Endodermal cell (in vitro differentiated cells): ENCODE data around the gene NOL8. TPM values are rescaled to one million over a fixed set of nuclear protein-coding genes. Genes with fewer than 3 reads are reported as not detected.

Source experiments
- DNase-seq: peaks from one replicate; pipeline ENCODE4 v3.0.0-alpha.2; 2017
- H3K27ac ChIP-seq: 2 replicates; pipeline ENCODE4 v1.5.1; 2013; ENCODE audit warnings: mild to moderate bottlenecking, low read depth, low read length, moderate library complexity
- H3K27me3 ChIP-seq: 2 replicates; pipeline ENCODE4 v1.6.1; 2013; ENCODE audit warnings: mild to moderate bottlenecking, low read length, moderate library complexity; ENCODE audit not compliant: insufficient read depth, control insufficient read depth, poor library complexity, severe bottlenecking
- H3K36me3 ChIP-seq: 2 replicates; pipeline ENCODE4 v1.7.0; 2013; ENCODE audit warnings: mild to moderate bottlenecking, low read length, moderate library complexity; ENCODE audit not compliant: control insufficient read depth, insufficient read depth
- H3K4me1 ChIP-seq: one replicate; pipeline ENCODE4 v1.7.0; 2013; ENCODE audit warnings: low read length; ENCODE audit not compliant: control insufficient read depth, insufficient read depth
- H3K4me3 ChIP-seq: 2 replicates; pipeline ENCODE4 v1.5.1; 2013; ENCODE audit warnings: mild to moderate bottlenecking, low read length, moderate library complexity
- H3K9ac ChIP-seq: 2 replicates; pipeline ENCODE4 v1.6.1; 2013; ENCODE audit warnings: mild to moderate bottlenecking, low read length, moderate library complexity; ENCODE audit not compliant: poor library complexity, severe bottlenecking; ENCODE audit errors: extremely low read depth
- H3K9me3 ChIP-seq: 2 replicates; pipeline ENCODE4 v1.6.1; 2013; ENCODE audit warnings: mild to moderate bottlenecking, low read length, moderate library complexity; ENCODE audit not compliant: control insufficient read depth
- H3K27ac Mint-ChIP-seq: 2 replicates; pipeline ENCODE4 v1.8.0; 2020; ENCODE audit warnings: mixed read lengths
- H3K27me3 Mint-ChIP-seq: 2 replicates; pipeline ENCODE4 v1.8.0; 2021; ENCODE audit warnings: mild to moderate bottlenecking, mixed read lengths; ENCODE audit not compliant: insufficient read depth
- H3K36me3 Mint-ChIP-seq: 2 replicates; pipeline ENCODE4 v1.8.0; 2020; ENCODE audit warnings: low read depth, mixed read lengths
- H3K4me1 Mint-ChIP-seq: 2 replicates; pipeline ENCODE4 v1.8.0; 2020; ENCODE audit warnings: mixed read lengths
- H3K4me3 Mint-ChIP-seq: 2 replicates; pipeline ENCODE4 v1.8.0; 2020; ENCODE audit warnings: mild to moderate bottlenecking, moderate library complexity, mixed read lengths
- H3K9me3 Mint-ChIP-seq: 2 replicates; pipeline ENCODE4 v1.8.0; 2020; ENCODE audit warnings: mild to moderate bottlenecking, mixed read lengths
- CTCF ChIP-seq: fragments of 200-600 bp; sonication (generic); conservative IDR thresholded peaks from 2 replicates; pipeline ENCODE4 v1.5.0; 2021; ENCODE audit warnings: antibody characterized with exemption, mild to moderate bottlenecking
- WGBS, 2 experiments: methylation state at CpG; one replicate each; pipeline versions ENCODE4 v1.1.5 to v1.1.7; 2013; ENCODE audit warnings: missing lambda C conversion rate in 2 of 2, mixed read lengths in 1 of 2; ENCODE audit not compliant: insufficient coverage in 1 of 2, insufficient read length in 1 of 2; 5-methylcytosine and 5-hydroxymethylcytosine counted together
- total RNA-seq, 2 donors: library from RNA; stranded (reverse); fragmentation: NEBNext Ultra II Directional in 1 of 2; extraction: Animal tissue kit (Norgen Biotek cat#: 25700) in 1 of 2; gene quantifications; 2 replicates in 1 of 2; 3 replicates in 1 of 2; pipeline ENCODE4 v1.2.1, GENCODE V29; 2021

NOL8 gene
- total RNA-seq, 2 donors from 2014 or later = 30.0 to 31.7 TPM

GRCh38 chr9:92275541-92275940 lies 49.6 kb downstream of the NOL8 start:
- Mint-ChIP-seq H3K4me3 (no peak overlapping the region), H3K4me1 (no peaks in the 10 kb centered on the region), H3K27me3 (no peaks in the 10 kb centered on the region), H3K36me3 (peaks cover 84% of the 10 kb centered on the region), H3K27ac (no peak overlapping the region), H3K9me3 (no peaks in the 10 kb centered on the region)
- Histone ChIP-seq H3K9me3 (no peaks in the 10 kb centered on the region), H3K36me3 (peaks cover 98% of the 10 kb centered on the region), H3K27ac (no peak overlapping the region), H3K9ac (no peak overlapping the region), H3K27me3 (no peaks in the 10 kb centered on the region), H3K4me3 (no peak overlapping the region), H3K4me1 (no peaks in the 10 kb centered on the region)
- TF ChIP-seq CTCF = peak; percentile 19
- no peak for DNase-seq
- WGBS, 2 experiments = 81 to 92% methylated on average over 2 to 6 of the region's 6 CpGs

- no peaks in the 10 kb centered on the region for H3K4me1 ChIP-seq
- Mint-ChIP-seq H3K9me3 (no peaks in the 10 kb centered on the region), H3K4me3 (no peak overlapping the region), H3K4me1 (no peaks in the 10 kb centered on the region), H3K27me3 (no peaks in the 10 kb centered on the region), H3K36me3 (peaks cover 81% of the 10 kb centered on the region), H3K27ac (peak overlapping the region; percentile 70)
- H3K27me3 ChIP-seq = no peaks in the 10 kb centered on the region
- 98 to 100% methylated on average over 1 to 5 of the region's 5 CpGs for whole genome bisulfite sequencing, 2 experiments
- no peak overlapping the region for H3K9ac ChIP-seq
- no peak overlapping the region for H3K27ac ChIP-seq
- no peak for TF ChIP-seq CTCF
- H3K36me3 ChIP-seq = peaks cover 98% of the 10 kb centered on the region
- DNase-seq = no peak
- no peak overlapping the region for H3K4me3 ChIP-seq
- no peaks in the 10 kb centered on the region for H3K9me3 ChIP-seq
These were observed 54.6 kb downstream of the NOL8 start for GRCh38 chr9:92270511-92270910.

- Histone ChIP-seq H3K9ac (no peak overlapping the region), H3K27ac (no peak overlapping the region), H3K27me3 (no peaks in the 10 kb centered on the region), H3K4me1 (no peaks in the 10 kb centered on the region), H3K4me3 (no peak overlapping the region), H3K36me3 (peaks cover 98% of the 10 kb centered on the region), H3K9me3 (no peaks in the 10 kb centered on the region)
- H3K4me1 Mint-ChIP-seq = no peaks in the 10 kb centered on the region
- no peak for DNase-seq
- WGBS, 2 experiments = 94 to 95% methylated on average over 4 of the region's 4 CpGs
- H3K9me3 Mint-ChIP-seq = no peaks in the 10 kb centered on the region
- no peaks in the 10 kb centered on the region for H3K27me3 Mint-ChIP-seq
- peaks cover 83% of the 10 kb centered on the region for H3K36me3 Mint-ChIP-seq
- H3K27ac Mint-ChIP-seq = no peak overlapping the region
- H3K4me3 Mint-ChIP-seq = no peak overlapping the region
- TF ChIP-seq CTCF = no peak
These were observed 58.7 kb downstream of the NOL8 start for GRCh38 chr9:92266486-92266885.
